Nephron progenitor cell (in vitro differentiated cells): Measurements from ENCODE around the gene ETV2.

ENCODE experiments used
- DNase-seq: peaks from one replicate; pipeline ENCODE4 v3.0.0; 2021
- H3K27ac Mint-ChIP-seq: 2 replicates; pipeline ENCODE4 v1.8.0; 2021; ENCODE audit warnings: mild to moderate bottlenecking, moderate library complexity, mixed read lengths
- H3K27me3 Mint-ChIP-seq: 2 replicates; pipeline ENCODE4 v1.8.0; 2021; ENCODE audit warnings: mild to moderate bottlenecking, low read depth, mixed read lengths; ENCODE audit not compliant: poor library complexity
- H3K36me3 Mint-ChIP-seq: 2 replicates; pipeline ENCODE4 v1.8.0; 2021; ENCODE audit warnings: low read depth, mixed read lengths
- H3K4me1 Mint-ChIP-seq: 2 replicates; pipeline ENCODE4 v1.8.0; 2021; ENCODE audit warnings: mixed read lengths
- H3K4me3 Mint-ChIP-seq: 2 replicates; pipeline ENCODE4 v1.8.0; 2021; ENCODE audit warnings: mild to moderate bottlenecking, moderate library complexity, mixed read lengths
- H3K9me3 Mint-ChIP-seq: 2 replicates; pipeline ENCODE4 v1.8.0; 2021; ENCODE audit warnings: mild to moderate bottlenecking, moderate library complexity, mixed read lengths
- CTCF ChIP-seq: fragments of 200-600 bp; sonication (generic); IDR thresholded peaks from 2 replicates; pipeline ENCODE4 v1.5.0; 2021; ENCODE audit warnings: antibody characterized with exemption

The ETV2 gene

GRCh38 chr19:35636651-35637050 is 4.9 kb upstream of the ETV2 start:
- H3K4me1 Mint-ChIP-seq, result peaks cover 21% of the 10 kb centered on the region
- no peak overlapping the region for H3K4me3 Mint-ChIP-seq
- H3K27me3 Mint-ChIP-seq, result no peaks in the 10 kb centered on the region
- H3K27ac Mint-ChIP-seq, result peak overlapping the region; percentile 45
- no peak for DNase-seq
- peaks cover 36% of the 10 kb centered on the region for H3K36me3 Mint-ChIP-seq
- no peaks in the 10 kb centered on the region for H3K9me3 Mint-ChIP-seq
- TF ChIP-seq CTCF, result no peak

GRCh38 chr19:35637165-35637564 is 4.4 kb upstream of the ETV2 start:
- H3K27me3 Mint-ChIP-seq, result no peaks in the 10 kb centered on the region
- peaks cover 31% of the 10 kb centered on the region for H3K36me3 Mint-ChIP-seq
- peak overlapping the region; percentile 45 for H3K27ac Mint-ChIP-seq
- H3K4me3 Mint-ChIP-seq, result no peak overlapping the region
- H3K4me1 Mint-ChIP-seq, result peaks cover 24% of the 10 kb centered on the region
- no peak for DNase-seq
- no peak for TF ChIP-seq CTCF
- no peaks in the 10 kb centered on the region for H3K9me3 Mint-ChIP-seq

- Mint-ChIP-seq H3K4me3 (peak overlapping the region; percentile 3), H3K27ac (peak overlapping the region; percentile 91), H3K4me1 (peaks cover 31% of the 10 kb centered on the region), H3K27me3 (no peaks in the 10 kb centered on the region), H3K9me3 (no peaks in the 10 kb centered on the region), H3K36me3 (peaks cover 21% of the 10 kb centered on the region)
- DNase-seq, result no peak
- TF ChIP-seq CTCF, result no peak
Observed at GRCh38 chr19:35639321-35639639, 2.3 kb upstream of the ETV2 start.

GRCh38 chr19:35639863-35640262 is 1.7 kb upstream of the ETV2 start:
- Mint-ChIP-seq H3K9me3 (no peaks in the 10 kb centered on the region), H3K4me3 (peak overlapping the region; percentile 3), H3K4me1 (peaks cover 35% of the 10 kb centered on the region), H3K36me3 (peaks cover 18% of the 10 kb centered on the region), H3K27ac (no peak overlapping the region), H3K27me3 (no peaks in the 10 kb centered on the region)
- TF ChIP-seq CTCF, result no peak
- no peak for DNase-seq

- H3K9me3 Mint-ChIP-seq, result no peaks in the 10 kb centered on the region
- no peak overlapping the region for H3K27ac Mint-ChIP-seq
- peaks cover 5% of the 10 kb centered on the region for H3K27me3 Mint-ChIP-seq
- no peak for TF ChIP-seq CTCF
- peak overlapping the region; percentile 84 for H3K4me3 Mint-ChIP-seq
- H3K4me1 Mint-ChIP-seq, result peaks cover 46% of the 10 kb centered on the region
- H3K36me3 Mint-ChIP-seq, result peaks cover 8% of the 10 kb centered on the region
- no peak for DNase-seq
Observed at GRCh38 chr19:35642312-35642711, 767 bp downstream of the ETV2 start.

DNA sequence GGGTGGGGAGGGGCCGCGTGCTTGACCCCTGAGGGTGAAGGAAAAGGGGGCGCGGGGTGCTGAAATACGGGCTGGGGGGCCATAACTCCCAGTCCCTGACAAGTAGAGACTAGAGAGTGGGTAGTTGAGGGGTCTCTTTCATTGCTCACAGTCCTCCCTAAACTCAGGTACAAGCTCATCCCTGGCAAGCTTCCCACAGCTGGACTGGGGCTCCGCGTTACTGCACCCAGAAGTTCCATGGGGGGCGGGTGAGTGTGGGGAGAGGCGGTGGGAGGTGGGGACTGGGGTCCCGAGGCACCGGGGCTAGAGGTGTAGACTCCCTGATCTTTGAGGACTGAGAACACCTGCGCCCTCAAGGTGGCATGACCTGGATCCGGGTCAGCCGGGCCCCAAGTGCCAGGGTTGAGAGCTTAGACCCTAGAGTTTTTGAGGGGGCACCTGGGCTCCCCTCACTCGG is 1.3 kb downstream of the ETV2 start:
- peaks cover 5% of the 10 kb centered on the region for H3K27me3 Mint-ChIP-seq
- no peaks in the 10 kb centered on the region for H3K9me3 Mint-ChIP-seq
- H3K36me3 Mint-ChIP-seq, result peaks cover 6% of the 10 kb centered on the region
- no peak overlapping the region for H3K27ac Mint-ChIP-seq
- peaks cover 46% of the 10 kb centered on the region for H3K4me1 Mint-ChIP-seq
- H3K4me3 Mint-ChIP-seq, result peak overlapping the region; percentile 84
- DNase-seq, result no peak
- no peak for TF ChIP-seq CTCF
